ENCODE data around the gene ZBP1.

- TF ChIP-seq ZFP3 (CRISPR knock-in tag; IDR thresholded peaks at IDR 0.05) (no peak), TOX (CRISPR knock-in tag; IDR thresholded peaks at IDR 0.05; ENCODE audit: borderline replicate concordance) (no peak), BACH2 (CRISPR knock-in tag; IDR thresholded peaks at IDR 0.05; ENCODE audit: borderline replicate concordance) (no peak), CSDC2 (CRISPR knock-in tag; IDR thresholded peaks at IDR 0.05) (no peak), ZC3H10 (CRISPR knock-in tag; IDR thresholded peaks at IDR 0.05) (no peak), PATZ1 (CRISPR knock-in tag; IDR thresholded peaks at IDR 0.05; ENCODE audit: borderline replicate concordance) (no peak), ARNTL (CRISPR knock-in tag; IDR thresholded peaks at IDR 0.05; ENCODE audit: borderline replicate concordance, low read depth) (no peak), ISL1 (CRISPR knock-in tag; IDR thresholded peaks at IDR 0.05) (no peak), RARB (CRISPR knock-in tag; IDR thresholded peaks at IDR 0.05) (no peak)
- TF ChIP-seq, protein P1, sequence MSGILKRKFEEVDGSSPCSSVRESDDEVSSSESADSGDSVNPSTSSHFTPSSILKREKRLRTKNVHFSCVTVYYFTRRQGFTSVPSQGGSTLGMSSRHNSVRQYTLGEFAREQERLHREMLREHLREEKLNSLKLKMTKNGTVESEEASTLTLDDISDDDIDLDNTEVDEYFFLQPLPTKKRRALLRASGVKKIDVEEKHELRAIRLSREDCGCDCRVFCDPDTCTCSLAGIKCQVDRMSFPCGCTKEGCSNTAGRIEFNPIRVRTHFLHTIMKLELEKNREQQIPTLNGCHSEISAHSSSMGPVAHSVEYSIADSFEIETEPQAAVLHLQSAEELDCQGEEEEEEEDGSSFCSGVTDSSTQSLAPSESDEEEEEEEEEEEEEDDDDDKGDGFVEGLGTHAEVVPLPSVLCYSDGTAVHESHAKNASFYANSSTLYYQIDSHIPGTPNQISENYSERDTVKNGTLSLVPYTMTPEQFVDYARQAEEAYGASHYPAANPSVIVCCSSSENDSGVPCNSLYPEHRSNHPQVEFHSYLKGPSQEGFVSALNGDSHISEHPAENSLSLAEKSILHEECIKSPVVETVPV (CRISPR knock-in tag; IDR thresholded peaks at IDR 0.05): no peak
Measured at GRCh38 chr20:57568960-57569359, 51.3 kb downstream of the ZBP1 start.

Data from SK-N-SH treated with all-trans-retinoic acid at 6 μM for 48 hours (cell line).